A673 (cell line): ENCODE data around the gene NIF3L1. TPM values are rescaled to one million over a fixed set of nuclear protein-coding genes. Genes with fewer than 3 reads are reported as not detected.

ENCODE experiments used
- BruUV-seq: library from RNA; stranded (reverse); fragments of 400-500 nt; replicated peaks from 2 replicates; lab custom pipeline; 2021; lab: Mats Ljungman, UMichigan
- CTCF ChIA-PET: fragments of 300-600 bp; sonication (Branson Sonifier 250); formaldehyde crosslinking; loops from one replicate; lab custom pipeline; 2022; ENCODE audit warnings: antibody characterized with exemption; lab: Charles Lee
- POLR2A ChIA-PET: fragments of 300-600 bp; sonication (Branson Sonifier 250); formaldehyde crosslinking; loops from one replicate; lab custom pipeline; 2022; ENCODE audit warnings: antibody characterized with exemption; ENCODE audit not compliant: low non-redundant PET; lab: Charles Lee
- DNase-seq: peaks from one replicate; pipeline ENCODE4 v3.0.0-alpha.2; 2015; ENCODE audit warnings: low spot score
- H3K27ac ChIP-seq: fragments of 200-600 bp; sonication (generic); 2 replicates; pipeline ENCODE4 v1.5.1; 2016; ENCODE audit warnings: mixed run types, low read depth, mild to moderate bottlenecking, mixed read lengths, antibody characterized with exemption, low read length; ENCODE audit not compliant: poor library complexity, severe bottlenecking
- H3K27me3 ChIP-seq: fragments of 200-600 bp; sonication (generic); replicated peaks from 2 replicates; pipeline ENCODE4 v1.6.1; 2017; ENCODE audit warnings: mixed run types, low read depth, mild to moderate bottlenecking, mixed read lengths, antibody characterized with exemption, low read length; ENCODE audit not compliant: insufficient read depth, poor library complexity
- H3K36me3 ChIP-seq: fragments of 200-600 bp; sonication (generic); 2 replicates; pipeline ENCODE4 v1.6.1; 2016; ENCODE audit warnings: mixed run types, mild to moderate bottlenecking, mixed read lengths, antibody characterized with exemption, low read length; ENCODE audit not compliant: insufficient read depth, poor library complexity, severe bottlenecking
- H3K4me1 ChIP-seq: fragments of 200-600 bp; sonication (generic); 2 replicates; pipeline ENCODE4 v1.6.1; 2017; ENCODE audit warnings: mixed run types, mild to moderate bottlenecking, mixed read lengths, antibody characterized with exemption, low read length; ENCODE audit not compliant: insufficient read depth, poor library complexity, severe bottlenecking
- H3K4me3 ChIP-seq: fragments of 200-600 bp; sonication (generic); 2 replicates; pipeline ENCODE4 v1.5.1; 2016; ENCODE audit warnings: low read depth, mixed run types, mild to moderate bottlenecking, mixed read lengths, low read length; ENCODE audit not compliant: poor library complexity, severe bottlenecking
- H3K9me3 ChIP-seq: fragments of 200-600 bp; sonication (generic); 2 replicates; pipeline ENCODE4 v1.6.1; 2016; ENCODE audit warnings: mixed run types, low read depth, mild to moderate bottlenecking, mixed read lengths, antibody characterized with exemption, low read length; ENCODE audit not compliant: poor library complexity, severe bottlenecking
- EZH2 ChIP-seq: fragments of 200-600 bp; sonication (generic); IDR thresholded peaks from 2 replicates; pipeline ENCODE4 v1.6.1; 2017; ENCODE audit warnings: borderline replicate concordance, low read depth, mild to moderate bottlenecking, mixed read lengths, antibody characterized with exemption, low read length; ENCODE audit not compliant: poor library complexity, severe bottlenecking
- intact Hi-C: fragments of 100-400 bp; cut with micrococcal nuclease; formaldehyde crosslinking; loops from one replicate; pipeline ENCODE4 v1.10.0; 2022; ENCODE audit not compliant: unreplicated experiment
- total RNA-seq: library from RNA; stranded (reverse); gene quantifications from 2 replicates; pipeline ENCODE4 v1.2.3, GENCODE V29; 2021
- TF ChIP-seq, protein P1 (sequence below): fragments of 300-800, 200-600 bp; sonication (generic); conservative IDR thresholded peaks from 2 replicates; pipeline ENCODE4 v1.5.1; 2017; ENCODE audit warnings: low read depth, mild to moderate bottlenecking, antibody characterized with exemption, low read length, moderate library complexity, mixed read lengths

The NIF3L1 gene
- total RNA-seq, 1 experiment from 2014 or later = 56.4 TPM

DNA sequence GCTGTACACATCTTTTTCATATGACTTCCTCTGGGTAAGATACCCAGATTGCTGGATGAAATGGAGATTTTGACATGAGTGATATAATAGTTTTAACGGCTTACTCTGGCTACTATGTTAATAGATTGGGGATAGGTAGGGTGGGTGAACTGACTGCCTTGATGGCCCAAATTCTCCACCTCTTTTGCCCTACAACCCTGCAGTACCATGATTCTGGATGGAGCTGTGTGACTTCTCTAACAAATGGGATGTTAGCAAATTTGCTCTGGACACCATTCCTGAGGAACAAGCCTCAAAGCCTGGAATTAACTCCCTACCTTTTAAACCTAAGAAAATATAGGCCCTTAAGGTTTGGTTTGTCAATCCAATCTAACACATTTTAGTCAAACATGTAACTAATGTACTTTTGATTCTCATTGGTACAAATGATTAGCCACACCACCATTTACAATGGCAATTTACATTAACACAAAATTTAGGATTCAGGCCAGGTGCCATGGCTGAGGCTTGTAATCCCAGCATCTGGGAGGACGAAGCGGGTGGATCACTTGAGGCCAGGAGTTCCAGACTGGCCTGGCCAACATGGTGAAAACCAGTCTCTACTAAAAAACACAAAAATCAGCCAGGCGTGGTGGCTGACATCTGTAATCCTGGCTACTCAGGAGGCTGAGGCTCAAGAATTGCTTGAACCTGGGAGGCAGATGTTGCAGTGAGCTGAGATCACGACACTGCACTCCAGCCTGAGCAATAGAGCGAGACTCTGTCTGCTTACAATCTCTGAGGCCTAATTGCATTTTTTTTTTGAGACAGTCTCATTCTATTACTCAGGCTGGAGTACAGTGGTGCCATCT lies 37.5 kb upstream of the NIF3L1 start:
- no peaks in the 10 kb centered on the region for H3K9me3 ChIP-seq
- BruUV-seq = no TSS peak
- intact Hi-C loops = no loop called here
- peaks cover 57% of the 10 kb centered on the region for H3K36me3 ChIP-seq
- CTCF ChIA-PET = no interaction called here
- no peak overlapping the region for H3K27ac ChIP-seq
- no peaks in the 10 kb centered on the region for H3K27me3 ChIP-seq
- DNase-seq = no peak
- H3K4me1 ChIP-seq = no peaks in the 10 kb centered on the region
- POLR2A ChIA-PET = no interaction called here
- TF ChIP-seq, protein P1, sequence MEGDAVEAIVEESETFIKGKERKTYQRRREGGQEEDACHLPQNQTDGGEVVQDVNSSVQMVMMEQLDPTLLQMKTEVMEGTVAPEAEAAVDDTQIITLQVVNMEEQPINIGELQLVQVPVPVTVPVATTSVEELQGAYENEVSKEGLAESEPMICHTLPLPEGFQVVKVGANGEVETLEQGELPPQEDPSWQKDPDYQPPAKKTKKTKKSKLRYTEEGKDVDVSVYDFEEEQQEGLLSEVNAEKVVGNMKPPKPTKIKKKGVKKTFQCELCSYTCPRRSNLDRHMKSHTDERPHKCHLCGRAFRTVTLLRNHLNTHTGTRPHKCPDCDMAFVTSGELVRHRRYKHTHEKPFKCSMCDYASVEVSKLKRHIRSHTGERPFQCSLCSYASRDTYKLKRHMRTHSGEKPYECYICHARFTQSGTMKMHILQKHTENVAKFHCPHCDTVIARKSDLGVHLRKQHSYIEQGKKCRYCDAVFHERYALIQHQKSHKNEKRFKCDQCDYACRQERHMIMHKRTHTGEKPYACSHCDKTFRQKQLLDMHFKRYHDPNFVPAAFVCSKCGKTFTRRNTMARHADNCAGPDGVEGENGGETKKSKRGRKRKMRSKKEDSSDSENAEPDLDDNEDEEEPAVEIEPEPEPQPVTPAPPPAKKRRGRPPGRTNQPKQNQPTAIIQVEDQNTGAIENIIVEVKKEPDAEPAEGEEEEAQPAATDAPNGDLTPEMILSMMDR = no peak
- no peak overlapping the region for H3K4me3 ChIP-seq

DNA sequence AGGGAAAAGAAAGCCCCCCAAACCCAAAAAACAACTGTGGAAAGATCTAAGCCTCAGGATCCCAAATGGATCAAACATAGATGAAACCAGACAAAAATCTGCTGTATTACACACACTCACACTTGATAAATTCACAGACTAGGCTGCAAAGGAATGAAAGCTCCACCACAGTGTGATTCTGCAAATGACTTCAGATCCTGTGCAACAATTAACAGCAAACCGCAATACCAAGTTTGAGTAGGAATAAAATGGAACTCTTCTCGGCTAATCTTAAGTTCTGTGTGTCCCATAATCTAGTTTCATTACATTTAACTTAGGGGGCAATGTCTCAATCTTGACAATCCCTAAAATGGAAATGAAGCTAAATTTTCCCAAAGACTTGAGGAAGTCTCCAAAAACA lies 36.6 kb upstream of the NIF3L1 start:
- no peak for DNase-seq
- ChIA-PET POLR2A (no interaction called here), CTCF (no interaction called here)
- no peaks in the 10 kb centered on the region for H3K4me1 ChIP-seq
- no peak overlapping the region for H3K27ac ChIP-seq
- no peaks in the 10 kb centered on the region for H3K27me3 ChIP-seq
- TF ChIP-seq EZH2 = no peak
- TF ChIP-seq, protein P1 = no peak
- no peak overlapping the region for H3K4me3 ChIP-seq
- H3K36me3 ChIP-seq = peaks cover 67% of the 10 kb centered on the region
- no TSS peak for BruUV-seq
- intact Hi-C loops = no loop called here
- no peaks in the 10 kb centered on the region for H3K9me3 ChIP-seq

DNA sequence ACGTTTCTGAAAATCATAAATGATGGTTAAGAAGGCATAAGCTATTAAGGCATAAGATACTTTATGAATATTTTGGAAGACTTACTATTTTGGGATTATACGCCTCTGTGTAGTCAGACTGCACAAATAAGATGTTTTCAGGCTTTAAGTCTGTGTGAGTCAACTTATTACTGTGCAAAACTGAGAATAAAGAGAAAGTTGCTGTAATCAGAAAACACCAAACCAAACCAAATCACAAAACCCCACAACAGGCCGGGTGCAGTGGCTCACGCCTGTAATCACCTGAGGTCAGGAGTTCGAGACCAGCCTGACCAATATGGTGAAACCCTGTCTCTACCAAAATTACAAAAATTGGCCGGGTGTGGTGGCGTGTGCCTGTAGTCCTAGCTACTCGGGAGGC lies 32.4 kb upstream of the NIF3L1 start:
- no peak for DNase-seq
- POLR2A ChIA-PET = no interaction called here

More for the DNA sequence above, 32.4 kb upstream of the NIF3L1 start:
- Histone ChIP-seq H3K27ac (no peak overlapping the region), H3K4me1 (peaks cover 8% of the 10 kb centered on the region), H3K36me3 (peaks cover 98% of the 10 kb centered on the region), H3K4me3 (no peak overlapping the region), H3K27me3 (no peaks in the 10 kb centered on the region), H3K9me3 (no peaks in the 10 kb centered on the region)
- CTCF ChIA-PET = no interaction called here
- BruUV-seq = no TSS peak
- intact Hi-C loops = no loop called here
- TF ChIP-seq, protein P1 = no peak
- TF ChIP-seq EZH2 = no peak
